ENCODE results near the gene MFN2. TPM values are rescaled to one million over a fixed set of nuclear protein-coding genes. Genes with fewer than 3 reads are reported as not detected.

MFN2 gene
- total RNA-seq, 1 experiment from 2014 or later = 72.6 TPM

- Histone ChIP-seq H3K79me2 (ENCODE audit: low read depth) (no peaks in the 10 kb centered on the region), H3K27me3 (ENCODE audit: insufficient read depth, low read depth) (no peaks in the 10 kb centered on the region), H3K9me3 (ENCODE audit: insufficient read depth, low read depth) (no peaks in the 10 kb centered on the region), H3K4me1 (replicated peaks; ENCODE audit: insufficient read depth) (no peaks in the 10 kb centered on the region), H3K9me2 (ENCODE audit: insufficient read depth) (no peaks in the 10 kb centered on the region), H4K20me1 (ENCODE audit: insufficient read depth) (no peaks in the 10 kb centered on the region), H3F3A (ENCODE audit: insufficient read depth, low read depth) (no peaks in the 10 kb centered on the region), H3K36me3 (ENCODE audit: low read depth) (no peaks in the 10 kb centered on the region), H3K4me3 (no peak overlapping the region), H2AFZ (no peak overlapping the region), H3K4me2 (no peak overlapping the region), H3K27ac (no peak overlapping the region)
- TF ChIP-seq CTCF (conservative IDR thresholded peaks at IDR 0.05) (no peak), EZH2 (IDR thresholded peaks at IDR 0.05; ENCODE audit: low read depth) (no peak)
- ChIA-PET CTCF (no interaction called here), POLR2A (ENCODE audit: unreplicated experiment) (no interaction called here)
- no peak for DNase-seq
- intact Hi-C loops (cut with micrococcal nuclease; ENCODE audit: unreplicated experiment) = no loop called here
- BruUV-seq (replicated peaks) = no TSS peak
Observed at GRCh38 chr1:11957897-11958296, 22.3 kb upstream of the MFN2 start.

GRCh38 chr1:11960276-11960675 lies 20.0 kb upstream of the MFN2 start:
- no peak overlapping the region for H3K4me2 ChIP-seq
- H2AFZ ChIP-seq = no peak overlapping the region
- no peak overlapping the region for H3K4me3 ChIP-seq
- no peaks in the 10 kb centered on the region for H3K4me1 ChIP-seq (replicated peaks; ENCODE audit: insufficient read depth)
- H3K79me2 ChIP-seq (ENCODE audit: low read depth) = no peaks in the 10 kb centered on the region
- no peaks in the 10 kb centered on the region for H3F3A ChIP-seq (ENCODE audit: insufficient read depth, low read depth)
- no TSS peak for BruUV-seq (replicated peaks)
- H4K20me1 ChIP-seq (ENCODE audit: insufficient read depth) = no peaks in the 10 kb centered on the region
- H3K9me3 ChIP-seq (ENCODE audit: insufficient read depth, low read depth) = no peaks in the 10 kb centered on the region
- TF ChIP-seq EZH2 (IDR thresholded peaks at IDR 0.05; ENCODE audit: low read depth) (no peak), CTCF (conservative IDR thresholded peaks at IDR 0.05) (no peak)
- DNase-seq = no peak
- intact Hi-C loops (cut with micrococcal nuclease; ENCODE audit: unreplicated experiment) = no loop called here
- H3K27ac ChIP-seq = no peak overlapping the region
- ChIA-PET CTCF (interaction anchor here (0.7 kb wide), 1 partner anchor 44 kb away, joined by 6 read pairs; no protein-coding TSS in a partner anchor), POLR2A (ENCODE audit: unreplicated experiment) (no interaction called here)
- H3K36me3 ChIP-seq (ENCODE audit: low read depth) = no peaks in the 10 kb centered on the region
- H3K27me3 ChIP-seq (ENCODE audit: insufficient read depth, low read depth) = no peaks in the 10 kb centered on the region
- no peaks in the 10 kb centered on the region for H3K9me2 ChIP-seq (ENCODE audit: insufficient read depth)

GRCh38 chr1:11960715-11961114 lies 19.5 kb upstream of the MFN2 start:
- DNase-seq = no peak
- no peaks in the 10 kb centered on the region for H4K20me1 ChIP-seq (ENCODE audit: insufficient read depth)
- ChIA-PET POLR2A (ENCODE audit: unreplicated experiment) (no interaction called here), CTCF (no interaction called here)
- H3K9me3 ChIP-seq (ENCODE audit: insufficient read depth, low read depth) = no peaks in the 10 kb centered on the region
- no TSS peak for BruUV-seq (replicated peaks)
- intact Hi-C loops (cut with micrococcal nuclease; ENCODE audit: unreplicated experiment) = no loop called here
- no peaks in the 10 kb centered on the region for H3K27me3 ChIP-seq (ENCODE audit: insufficient read depth, low read depth)
- no peak overlapping the region for H3K4me3 ChIP-seq
- no peak overlapping the region for H3K27ac ChIP-seq
- no peaks in the 10 kb centered on the region for H3K36me3 ChIP-seq (ENCODE audit: low read depth)
- TF ChIP-seq CTCF (conservative IDR thresholded peaks at IDR 0.05) (no peak), EZH2 (IDR thresholded peaks at IDR 0.05; ENCODE audit: low read depth) (no peak)
- H3K4me1 ChIP-seq (replicated peaks; ENCODE audit: insufficient read depth) = no peaks in the 10 kb centered on the region
- H2AFZ ChIP-seq = no peak overlapping the region
- H3F3A ChIP-seq (ENCODE audit: insufficient read depth, low read depth) = no peaks in the 10 kb centered on the region
- H3K9me2 ChIP-seq (ENCODE audit: insufficient read depth) = no peaks in the 10 kb centered on the region
- H3K79me2 ChIP-seq (ENCODE audit: low read depth) = no peaks in the 10 kb centered on the region
- no peak overlapping the region for H3K4me2 ChIP-seq
